HEK293 (cell line): ENCODE data around the gene ZMYND15.

Experiments used
- KLF1 ChIP-seq: fragments of 450-650 bp; formaldehyde crosslinking; IDR thresholded peaks from 2 replicates; pipeline ENCODE4 v1.5.1; 2016; ENCODE audit warnings: missing biosample characterization, missing genetic modification characterization
- REPIN1 ChIP-seq: fragments of 450-650 bp; formaldehyde crosslinking; IDR thresholded peaks from 2 replicates; pipeline ENCODE4 v1.5.1; 2017; ENCODE audit warnings: missing biosample characterization, missing genetic modification characterization, low read depth
- TCF7L2 ChIP-seq: IDR thresholded peaks from 2 replicates; pipeline ENCODE4 v1.6.1; 2011; ENCODE audit warnings: low read depth, mild to moderate bottlenecking, inconsistent platforms, low read length, moderate library complexity, borderline replicate concordance
- ZBTB21 ChIP-seq: fragments of 450-650 bp; formaldehyde crosslinking; IDR thresholded peaks from 2 replicates; pipeline ENCODE4 v1.5.1; 2017; ENCODE audit warnings: missing biosample characterization, missing genetic modification characterization
- ZNF155 ChIP-seq: fragments of 450-650 bp; formaldehyde crosslinking; IDR thresholded peaks from 2 replicates; pipeline ENCODE4 v1.5.1; 2016; ENCODE audit warnings: missing biosample characterization, missing genetic modification characterization
- ZNF214 ChIP-seq: fragments of 450-650 bp; formaldehyde crosslinking; IDR thresholded peaks from 2 replicates; pipeline ENCODE4 v1.5.1; 2017; ENCODE audit warnings: missing biosample characterization, mild to moderate bottlenecking, missing genetic modification characterization, borderline replicate concordance
- ZNF23 ChIP-seq: fragments of 450-650 bp; formaldehyde crosslinking; IDR thresholded peaks from 2 replicates; pipeline ENCODE4 v1.5.1; 2016; ENCODE audit warnings: missing biosample characterization, missing genetic modification characterization, borderline replicate concordance
- ZNF544 ChIP-seq: fragments of 450-650 bp; formaldehyde crosslinking; IDR thresholded peaks from 2 replicates; pipeline ENCODE4 v1.5.0; 2017; ENCODE audit warnings: missing biosample characterization, missing genetic modification characterization
- ZNF658 ChIP-seq: fragments of 450-650 bp; formaldehyde crosslinking; IDR thresholded peaks from 2 replicates; pipeline ENCODE4; 2016; ENCODE audit warnings: missing biosample characterization, missing genetic modification characterization
- TF ChIP-seq, protein P1 (sequence below): fragments of 450-650 bp; formaldehyde crosslinking; IDR thresholded peaks from 2 replicates; pipeline ENCODE4 v1.5.1; 2016; ENCODE audit warnings: missing biosample characterization, missing genetic modification characterization
- TF ChIP-seq, protein P2 (sequence below): IDR thresholded peaks from 2 replicates; pipeline ENCODE4 v1.6.1; 2011; ENCODE audit warnings: mild to moderate bottlenecking, low read depth, low read length, borderline replicate concordance
- TF ChIP-seq, protein P3 (sequence below): fragments of 450-650 bp; formaldehyde crosslinking; IDR thresholded peaks from 2 replicates; pipeline ENCODE4 v1.5.1; 2016; ENCODE audit warnings: missing biosample characterization, missing genetic modification characterization
- TF ChIP-seq, protein P4 (sequence below): fragments of 450-650 bp; formaldehyde crosslinking; conservative IDR thresholded peaks from 2 replicates; pipeline ENCODE4 v1.5.1; 2016; ENCODE audit warnings: low read depth, missing biosample characterization, missing genetic modification characterization

DNA sequence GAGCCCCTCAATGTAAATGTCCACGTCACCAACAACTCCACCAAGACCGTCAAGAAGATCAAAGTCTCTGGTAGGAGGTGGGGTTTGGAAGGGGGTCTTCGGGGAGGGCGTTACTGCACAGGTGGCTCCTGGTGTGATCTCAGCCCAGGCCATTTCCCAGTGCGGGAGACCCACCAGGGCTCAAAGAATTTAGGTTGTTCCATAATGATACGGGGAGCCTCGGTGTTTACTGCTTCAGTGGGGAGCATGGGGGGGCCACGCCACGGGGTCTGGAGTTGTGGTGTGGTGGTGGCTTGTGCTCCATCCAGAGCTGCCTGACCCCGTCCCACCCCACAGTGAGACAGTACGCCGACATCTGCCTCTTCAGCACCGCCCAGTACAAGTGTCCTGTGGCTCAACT is 21.4 kb upstream of the ZMYND15 start:
- no peak for TF ChIP-seq ZBTB21
- TF ChIP-seq, protein P1, sequence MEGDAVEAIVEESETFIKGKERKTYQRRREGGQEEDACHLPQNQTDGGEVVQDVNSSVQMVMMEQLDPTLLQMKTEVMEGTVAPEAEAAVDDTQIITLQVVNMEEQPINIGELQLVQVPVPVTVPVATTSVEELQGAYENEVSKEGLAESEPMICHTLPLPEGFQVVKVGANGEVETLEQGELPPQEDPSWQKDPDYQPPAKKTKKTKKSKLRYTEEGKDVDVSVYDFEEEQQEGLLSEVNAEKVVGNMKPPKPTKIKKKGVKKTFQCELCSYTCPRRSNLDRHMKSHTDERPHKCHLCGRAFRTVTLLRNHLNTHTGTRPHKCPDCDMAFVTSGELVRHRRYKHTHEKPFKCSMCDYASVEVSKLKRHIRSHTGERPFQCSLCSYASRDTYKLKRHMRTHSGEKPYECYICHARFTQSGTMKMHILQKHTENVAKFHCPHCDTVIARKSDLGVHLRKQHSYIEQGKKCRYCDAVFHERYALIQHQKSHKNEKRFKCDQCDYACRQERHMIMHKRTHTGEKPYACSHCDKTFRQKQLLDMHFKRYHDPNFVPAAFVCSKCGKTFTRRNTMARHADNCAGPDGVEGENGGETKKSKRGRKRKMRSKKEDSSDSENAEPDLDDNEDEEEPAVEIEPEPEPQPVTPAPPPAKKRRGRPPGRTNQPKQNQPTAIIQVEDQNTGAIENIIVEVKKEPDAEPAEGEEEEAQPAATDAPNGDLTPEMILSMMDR (tag by site-specific recombination), result no peak
- TF ChIP-seq ZNF23, result no peak
- TF ChIP-seq, protein P2, sequence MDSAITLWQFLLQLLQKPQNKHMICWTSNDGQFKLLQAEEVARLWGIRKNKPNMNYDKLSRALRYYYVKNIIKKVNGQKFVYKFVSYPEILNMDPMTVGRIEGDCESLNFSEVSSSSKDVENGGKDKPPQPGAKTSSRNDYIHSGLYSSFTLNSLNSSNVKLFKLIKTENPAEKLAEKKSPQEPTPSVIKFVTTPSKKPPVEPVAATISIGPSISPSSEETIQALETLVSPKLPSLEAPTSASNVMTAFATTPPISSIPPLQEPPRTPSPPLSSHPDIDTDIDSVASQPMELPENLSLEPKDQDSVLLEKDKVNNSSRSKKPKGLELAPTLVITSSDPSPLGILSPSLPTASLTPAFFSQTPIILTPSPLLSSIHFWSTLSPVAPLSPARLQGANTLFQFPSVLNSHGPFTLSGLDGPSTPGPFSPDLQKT, result no peak
- TF ChIP-seq, protein P3, sequence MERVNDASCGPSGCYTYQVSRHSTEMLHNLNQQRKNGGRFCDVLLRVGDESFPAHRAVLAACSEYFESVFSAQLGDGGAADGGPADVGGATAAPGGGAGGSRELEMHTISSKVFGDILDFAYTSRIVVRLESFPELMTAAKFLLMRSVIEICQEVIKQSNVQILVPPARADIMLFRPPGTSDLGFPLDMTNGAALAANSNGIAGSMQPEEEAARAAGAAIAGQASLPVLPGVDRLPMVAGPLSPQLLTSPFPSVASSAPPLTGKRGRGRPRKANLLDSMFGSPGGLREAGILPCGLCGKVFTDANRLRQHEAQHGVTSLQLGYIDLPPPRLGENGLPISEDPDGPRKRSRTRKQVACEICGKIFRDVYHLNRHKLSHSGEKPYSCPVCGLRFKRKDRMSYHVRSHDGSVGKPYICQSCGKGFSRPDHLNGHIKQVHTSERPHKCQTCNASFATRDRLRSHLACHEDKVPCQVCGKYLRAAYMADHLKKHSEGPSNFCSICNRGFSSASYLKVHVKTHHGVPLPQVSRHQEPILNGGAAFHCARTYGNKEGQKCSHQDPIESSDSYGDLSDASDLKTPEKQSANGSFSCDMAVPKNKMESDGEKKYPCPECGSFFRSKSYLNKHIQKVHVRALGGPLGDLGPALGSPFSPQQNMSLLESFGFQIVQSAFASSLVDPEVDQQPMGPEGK, result no peak
- TF ChIP-seq ZNF544, result no peak
- TF ChIP-seq KLF1 (tag by site-specific recombination), result no peak
- TF ChIP-seq, protein P4, sequence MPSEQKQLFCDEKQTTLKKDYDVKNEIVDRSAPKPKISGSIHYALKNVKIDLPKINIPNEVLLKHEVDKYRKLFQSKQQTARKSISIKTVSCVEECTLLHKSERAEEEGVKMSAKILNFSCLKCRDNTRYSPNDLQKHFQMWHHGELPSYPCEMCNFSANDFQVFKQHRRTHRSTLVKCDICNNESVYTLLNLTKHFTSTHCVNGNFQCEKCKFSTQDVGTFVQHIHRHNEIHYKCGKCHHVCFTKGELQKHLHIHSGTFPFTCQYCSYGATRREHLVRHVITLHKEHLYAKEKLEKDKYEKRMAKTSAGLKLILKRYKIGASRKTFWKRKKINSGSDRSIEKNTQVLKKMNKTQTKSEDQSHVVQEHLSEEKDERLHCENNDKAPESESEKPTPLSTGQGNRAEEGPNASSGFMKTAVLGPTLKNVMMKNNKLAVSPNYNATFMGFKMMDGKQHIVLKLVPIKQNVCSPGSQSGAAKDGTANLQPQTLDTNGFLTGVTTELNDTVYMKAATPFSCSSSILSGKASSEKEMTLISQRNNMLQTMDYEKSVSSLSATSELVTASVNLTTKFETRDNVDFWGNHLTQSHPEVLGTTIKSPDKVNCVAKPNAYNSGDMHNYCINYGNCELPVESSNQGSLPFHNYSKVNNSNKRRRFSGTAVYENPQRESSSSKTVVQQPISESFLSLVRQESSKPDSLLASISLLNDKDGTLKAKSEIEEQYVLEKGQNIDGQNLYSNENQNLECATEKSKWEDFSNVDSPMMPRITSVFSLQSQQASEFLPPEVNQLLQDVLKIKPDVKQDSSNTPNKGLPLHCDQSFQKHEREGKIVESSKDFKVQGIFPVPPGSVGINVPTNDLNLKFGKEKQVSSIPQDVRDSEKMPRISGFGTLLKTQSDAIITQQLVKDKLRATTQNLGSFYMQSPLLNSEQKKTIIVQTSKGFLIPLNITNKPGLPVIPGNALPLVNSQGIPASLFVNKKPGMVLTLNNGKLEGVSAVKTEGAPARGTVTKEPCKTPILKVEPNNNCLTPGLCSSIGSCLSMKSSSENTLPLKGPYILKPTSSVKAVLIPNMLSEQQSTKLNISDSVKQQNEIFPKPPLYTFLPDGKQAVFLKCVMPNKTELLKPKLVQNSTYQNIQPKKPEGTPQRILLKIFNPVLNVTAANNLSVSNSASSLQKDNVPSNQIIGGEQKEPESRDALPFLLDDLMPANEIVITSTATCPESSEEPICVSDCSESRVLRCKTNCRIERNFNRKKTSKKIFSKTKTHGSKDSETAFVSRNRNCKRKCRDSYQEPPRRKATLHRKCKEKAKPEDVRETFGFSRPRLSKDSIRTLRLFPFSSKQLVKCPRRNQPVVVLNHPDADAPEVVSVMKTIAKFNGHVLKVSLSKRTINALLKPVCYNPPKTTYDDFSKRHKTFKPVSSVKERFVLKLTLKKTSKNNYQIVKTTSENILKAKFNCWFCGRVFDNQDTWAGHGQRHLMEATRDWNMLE, result no peak
- no peak for TF ChIP-seq ZNF214 (tag by site-specific recombination)
- no peak for TF ChIP-seq TCF7L2
- TF ChIP-seq ZNF658 (tag by site-specific recombination), result no peak
- no peak for TF ChIP-seq ZNF155 (tag by site-specific recombination)
- TF ChIP-seq REPIN1, result no peak
